NCI-H1436 (cell line): Measurements from ENCODE around the gene KIAA1958.

Source experiments
- DNase-seq: peaks from one replicate; lab custom pipeline; 2025; lab: John Stamatoyannopoulos, UW

Gene KIAA1958

DNA sequence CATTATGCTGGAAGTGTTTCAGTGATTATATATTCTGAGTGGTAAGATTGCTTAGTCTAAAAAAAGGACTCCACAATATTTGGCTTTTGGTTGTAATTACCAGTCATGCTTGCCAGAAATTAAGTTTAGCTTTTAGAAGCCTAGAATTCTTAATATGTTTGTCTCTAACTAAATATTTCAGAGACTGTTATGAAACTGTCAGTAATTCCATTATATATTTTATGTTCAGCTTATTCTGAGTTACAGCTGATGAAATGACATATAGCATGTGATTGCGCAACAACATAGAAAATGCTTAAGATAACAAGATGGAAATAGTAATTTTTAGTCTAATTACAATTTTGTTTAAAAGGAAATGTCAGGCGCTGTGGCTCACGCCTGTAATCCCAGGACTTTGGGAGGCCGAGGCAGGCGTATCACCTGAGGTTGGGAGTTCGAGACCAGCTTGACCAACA, 44.2 kb downstream of the KIAA1958 start:
- no peak for DNase-seq

DNA sequence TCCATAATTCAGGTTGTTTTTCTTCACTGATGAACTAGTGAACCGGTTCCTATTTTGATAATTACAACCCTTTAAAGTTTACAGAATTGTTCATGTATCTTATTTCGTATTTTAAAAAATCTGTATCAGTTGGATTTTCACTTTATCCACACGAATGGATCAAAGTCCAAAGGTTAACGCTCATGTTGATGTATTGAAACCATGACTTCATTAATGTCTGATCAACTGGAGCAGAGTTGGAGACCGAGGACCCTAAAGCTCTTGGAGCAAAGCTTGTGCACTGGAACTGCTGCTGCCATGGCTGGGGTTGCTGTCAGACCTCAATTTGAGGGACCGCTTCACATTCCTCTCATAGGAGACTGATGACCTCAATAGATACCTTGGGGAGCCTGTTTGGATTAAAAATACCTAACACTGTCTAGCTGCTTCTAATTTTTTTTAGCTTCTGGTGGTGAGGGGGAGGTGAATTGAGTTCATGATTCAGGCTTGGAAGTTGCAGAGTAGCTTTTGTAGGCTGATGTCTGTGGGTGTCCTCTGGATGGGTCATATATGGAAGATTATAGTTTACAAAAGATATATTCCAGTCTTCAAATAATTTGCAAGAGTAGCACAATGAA, 45.1 kb downstream of the KIAA1958 start:
- no peak for DNase-seq

- DNase-seq: no peak
Observed at GRCh38 chr9:112532427-112532826, 45.8 kb downstream of the KIAA1958 start.

GRCh38 chr9:112533660-112534059, 47.0 kb downstream of the KIAA1958 start:
- no peak for DNase-seq

GRCh38 chr9:112535301-112535700, 48.7 kb downstream of the KIAA1958 start:
- DNase-seq: no peak

GRCh38 chr9:112535811-112536210, 49.2 kb downstream of the KIAA1958 start:
- no peak for DNase-seq

- DNase-seq: no peak
Observed at GRCh38 chr9:112537561-112537960, 50.9 kb downstream of the KIAA1958 start.

- DNase-seq: no peak
Observed at GRCh38 chr9:112540800-112541199, 54.2 kb downstream of the KIAA1958 start.

GRCh38 chr9:112541685-112542084, 55.1 kb downstream of the KIAA1958 start:
- DNase-seq: no peak

DNA sequence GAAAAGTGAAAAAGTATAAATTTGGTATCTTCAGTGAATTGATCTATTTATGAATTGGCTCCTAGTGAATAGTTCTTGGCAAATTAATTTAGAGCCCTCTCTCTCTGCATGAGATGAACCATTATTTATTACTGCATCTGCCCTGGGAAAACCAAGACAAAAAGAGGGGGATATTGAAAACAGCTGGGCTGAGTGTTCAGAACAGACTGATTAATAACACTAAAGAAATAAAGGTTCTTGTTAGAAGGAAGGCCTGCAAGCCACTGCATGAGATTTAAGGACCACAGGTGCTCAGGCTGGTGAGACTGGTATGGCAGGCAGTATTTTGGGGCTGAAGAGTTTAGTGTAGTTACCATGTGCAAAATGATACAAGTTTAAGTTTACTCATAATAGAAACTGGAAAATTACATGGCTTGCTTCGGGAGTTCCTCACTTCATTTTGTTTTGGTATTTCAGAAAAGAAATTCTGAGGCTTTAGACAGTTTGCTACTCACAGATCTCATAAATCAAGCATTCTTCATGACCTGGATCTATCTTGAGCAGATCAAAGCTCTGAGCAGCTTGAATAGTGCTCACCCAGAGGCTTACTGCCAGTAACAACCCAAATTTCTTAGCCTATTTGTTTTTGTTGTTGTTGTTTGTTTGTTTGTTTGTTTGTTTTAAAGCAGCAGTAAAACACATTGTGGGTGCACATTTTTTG, 56.1 kb downstream of the KIAA1958 start:
- no peak for DNase-seq

- DNase-seq: no peak
Observed at GRCh38 chr9:112544477-112544876, 57.9 kb downstream of the KIAA1958 start.

DNA sequence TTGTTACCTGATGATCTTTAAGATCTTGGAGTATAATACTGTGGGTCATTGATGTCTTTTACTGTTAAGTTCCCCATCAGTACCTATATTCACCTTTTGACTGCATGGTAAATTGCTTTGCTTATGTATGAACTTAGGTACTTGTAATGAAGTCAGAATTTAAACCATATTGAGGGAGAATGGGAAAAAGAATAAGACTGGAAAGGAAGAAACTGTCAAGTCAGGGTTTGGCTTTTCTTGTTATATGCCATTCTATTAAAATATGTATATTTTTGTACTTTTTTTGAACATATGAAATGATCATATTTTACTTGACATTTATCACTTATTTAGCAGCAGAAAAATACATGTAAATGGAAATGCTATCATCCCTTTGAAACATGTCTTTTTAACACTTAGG, 58.6 kb downstream of the KIAA1958 start:
- DNase-seq: no peak

- DNase-seq: no peak
Observed at GRCh38 chr9:112546149-112547012, 59.8 kb downstream of the KIAA1958 start.

DNA sequence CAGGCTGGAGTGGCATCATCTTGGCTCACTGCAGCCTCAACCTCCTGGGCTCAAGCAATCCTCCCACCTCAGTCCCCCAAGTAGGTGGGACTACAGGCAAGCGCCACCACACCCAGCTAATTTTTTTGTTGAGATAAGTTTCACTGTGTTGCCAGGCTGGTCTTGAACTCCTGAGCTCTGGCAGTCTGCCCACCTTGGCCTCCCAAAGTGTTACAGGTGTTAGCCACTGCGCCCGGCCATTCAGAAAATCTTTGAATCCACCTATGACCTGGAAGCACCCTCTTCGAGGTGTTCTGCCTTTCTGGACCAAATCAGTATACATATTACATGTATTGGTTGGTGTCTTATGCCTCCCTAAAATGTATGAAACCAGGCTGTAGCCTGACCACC, 61.4 kb downstream of the KIAA1958 start:
- DNase-seq: no peak

DNA sequence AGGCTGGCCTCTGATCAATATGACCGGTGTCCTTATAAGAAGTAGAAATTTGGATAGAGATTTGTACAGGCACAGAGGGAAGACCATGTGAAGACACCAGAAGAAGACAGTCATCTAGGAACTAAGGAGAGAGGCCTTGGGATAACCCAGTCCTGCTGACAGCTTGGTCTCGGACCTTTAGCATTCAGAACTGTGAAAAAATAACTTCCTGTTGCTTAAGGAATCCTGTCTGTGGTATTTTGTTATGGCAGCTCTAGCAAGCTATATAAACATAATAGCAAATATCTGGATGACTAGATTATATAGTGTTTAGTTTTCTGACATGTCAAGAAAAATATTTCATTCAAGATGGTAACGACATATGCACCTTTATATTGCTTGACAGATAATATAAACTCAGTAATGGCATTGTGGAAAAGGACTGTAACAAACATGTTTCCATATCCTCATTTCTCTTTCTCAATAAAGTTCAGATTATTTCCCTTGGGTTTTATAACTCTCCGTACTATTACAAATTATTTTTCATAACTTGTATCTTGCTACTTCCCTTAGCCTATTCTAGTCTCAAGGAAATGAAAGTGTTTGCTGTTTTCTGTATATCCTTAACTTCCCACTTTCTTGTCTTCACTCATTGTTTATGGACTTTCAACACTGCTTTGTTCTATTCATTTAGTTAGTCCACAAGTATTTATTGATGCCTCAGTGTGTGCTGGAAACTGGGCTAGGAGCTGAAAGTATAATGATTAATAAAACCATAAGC, 62.4 kb downstream of the KIAA1958 start:
- no peak for DNase-seq

DNA sequence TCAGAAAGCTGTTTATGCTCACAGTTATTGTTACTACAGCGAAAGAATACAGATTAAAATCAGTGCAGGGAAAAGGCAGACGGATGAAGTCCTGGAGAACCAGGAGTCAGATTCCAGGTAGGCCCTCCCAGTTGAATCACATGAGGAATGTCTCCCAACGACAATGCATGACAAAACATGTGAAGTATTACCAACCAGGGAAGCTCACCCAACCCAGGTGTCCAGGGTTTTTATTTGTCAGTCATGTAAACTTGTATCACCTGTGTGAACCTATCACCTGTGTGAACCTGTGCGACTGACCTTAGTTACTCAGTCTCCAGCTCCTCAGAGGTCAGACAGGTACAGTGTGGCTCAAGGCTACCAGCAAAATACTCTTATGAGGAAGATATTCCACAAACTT, 63.9 kb downstream of the KIAA1958 start:
- no peak for DNase-seq

- no peak for DNase-seq
Observed at GRCh38 chr9:112551641-112552040, 65.0 kb downstream of the KIAA1958 start.

GRCh38 chr9:112552229-112553056, 65.8 kb downstream of the KIAA1958 start:
- DNase-seq: no peak

- DNase-seq: no peak
Observed at GRCh38 chr9:112553256-112553826, 66.7 kb downstream of the KIAA1958 start.

DNA sequence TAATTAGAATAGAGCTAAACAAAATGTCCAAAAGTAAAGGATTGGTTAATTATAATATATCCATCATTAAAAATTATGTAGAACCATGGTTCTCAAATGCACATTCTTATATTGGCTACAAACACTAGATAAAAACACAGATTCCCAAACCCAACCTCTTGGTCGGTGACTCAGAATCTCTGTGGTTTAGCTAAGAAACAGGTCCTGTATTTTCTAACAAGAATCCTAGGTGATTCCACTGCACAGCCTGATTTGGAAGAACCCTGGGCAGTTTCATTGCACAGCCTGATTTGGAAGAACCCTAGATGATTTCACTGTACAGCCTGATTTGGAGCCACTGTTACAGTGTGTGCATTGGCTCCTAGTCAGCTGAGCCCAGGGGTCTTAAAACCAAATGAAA, 67.9 kb downstream of the KIAA1958 start:
- DNase-seq: no peak

- DNase-seq: no peak
Observed at GRCh38 chr9:112555101-112555643, 68.5 kb downstream of the KIAA1958 start.
